K562 (cell line): ENCODE results near the gene MYO10. TPM values are rescaled to one million over a fixed set of nuclear protein-coding genes. Genes with fewer than 3 reads are reported as not detected.

ENCODE experiments used
- ATAC-seq: fragments of 200-7000 bp; cut with Tn5 transposase; 3 replicates; pipeline ENCODE4 v1.9.1; 2020; ENCODE audit warnings: moderate library complexity
- BruUV-seq: library from RNA; stranded (reverse); fragments of 400-500 nt; replicated peaks from 2 replicates; lab custom pipeline; 2021; lab: Mats Ljungman, UMichigan
- CTCF ChIA-PET: fragments of 300-600 bp; formaldehyde crosslinking; extraction: SDS; loops from one replicate; lab custom pipeline; 2021; ENCODE audit warnings: low intra/inter-chr PET ratio; lab: Yijun Ruan, JAX
- POLR2A ChIA-PET: fragments of 300-600, 350-650 bp; sonication (Branson Sonifier 250); formaldehyde crosslinking; extraction: SDS; loops from one replicate; lab custom pipeline; 2021; ENCODE audit warnings: antibody characterized with exemption, inconsistent platforms; lab: Yijun Ruan, JAX
- DNase-seq, 4 experiments: peaks; one replicate each; pipeline versions ENCODE4 v3.0.0 to v3.0.0-alpha.2; 2011 to 2018; ENCODE audit warnings: low spot score in 3 of 4, mixed read lengths in 3 of 4; ENCODE audit errors: extremely low read depth in 1 of 4
- FAIRE-seq: peaks from 2 replicates; lab custom pipeline; 2011; peaks lifted over from hg19 to GRCh38; lab: Jason Lieb, UNC
- H2AFZ ChIP-seq: 2 replicates; pipeline ENCODE4 v1.6.0; 2011; ENCODE audit warnings: low read depth, low read length, control low read depth, inconsistent platforms
- H3K27ac ChIP-seq: fragments of 200-600 bp; 3 replicates; pipeline ENCODE4 v1.8.0; 2011; ENCODE audit warnings: low read depth, mild to moderate bottlenecking, control low read depth, inconsistent platforms, low read length, moderate library complexity, mixed read lengths; ENCODE audit errors: extremely low read depth
- H3K27me3 ChIP-seq, 2 experiments: fragments of 300-600 bp in 1 of 2; 2 replicates in 1 of 2; 3 replicates in 1 of 2; pipeline versions ENCODE4 v1.6.0 to v1.8.0; 2011; ENCODE audit warnings: inconsistent platforms in 2 of 2, low read length in 2 of 2, mild to moderate bottlenecking in 1 of 2, mixed read lengths in 1 of 2, moderate library complexity in 1 of 2; ENCODE audit not compliant: control insufficient read depth in 2 of 2, insufficient read depth in 2 of 2
- H3K36me3 ChIP-seq: fragments of 300-600 bp; 3 replicates; pipeline ENCODE4 v1.8.0; 2011; ENCODE audit warnings: mild to moderate bottlenecking, low read length, inconsistent platforms; ENCODE audit not compliant: control insufficient read depth, insufficient read depth
- H3K4me1 ChIP-seq, 2 experiments: fragments of 200-600 bp in 1 of 2; replicated peaks in 1 of 2; 2 replicates in 1 of 2; 3 replicates in 1 of 2; pipeline versions ENCODE4 v1.5.1 to v1.8.0; 2011; ENCODE audit warnings: inconsistent platforms in 2 of 2, low read length in 2 of 2, mild to moderate bottlenecking in 1 of 2, mixed read lengths in 1 of 2, moderate library complexity in 1 of 2; ENCODE audit not compliant: control insufficient read depth in 2 of 2, insufficient read depth in 2 of 2
- H3K4me2 ChIP-seq: 2 replicates; pipeline ENCODE4 v1.6.1; 2011; ENCODE audit warnings: low read length, control low read depth, inconsistent platforms, mixed read lengths; ENCODE audit not compliant: insufficient read depth
- H3K4me3 ChIP-seq: fragments of 200-600 bp; sonication (generic), shearing (Covaris generic); 2 replicates; pipeline ENCODE4 v1.5.1; 2016; ENCODE audit warnings: control low read depth, inconsistent platforms
- H3K79me2 ChIP-seq: fragments of 200-600 bp; 3 replicates; pipeline ENCODE4 v1.8.0; 2011; ENCODE audit warnings: low read length, inconsistent platforms; ENCODE audit not compliant: control insufficient read depth, insufficient read depth
- H3K9ac ChIP-seq, 2 experiments: 2 replicates each; pipeline versions ENCODE4 v1.6.0 to v1.6.1; 2011; ENCODE audit warnings: low read depth in 2 of 2, low read length in 2 of 2, control low read depth in 1 of 2, inconsistent platforms in 1 of 2, mild to moderate bottlenecking in 1 of 2, mixed read lengths in 1 of 2; ENCODE audit not compliant: insufficient read depth in 1 of 2
- H3K9me1 ChIP-seq: one replicate; pipeline ENCODE4 v1.6.0; 2011; ENCODE audit warnings: inconsistent platforms, mild to moderate bottlenecking, low read length, moderate library complexity; ENCODE audit not compliant: control insufficient read depth, insufficient read depth
- H3K9me3 ChIP-seq: replicated peaks from 2 replicates; pipeline ENCODE4 v1.5.1; 2011; ENCODE audit warnings: low read depth, low read length, inconsistent platforms; ENCODE audit not compliant: control insufficient read depth, insufficient read depth
- H4K20me1 ChIP-seq: replicated peaks from 2 replicates; pipeline ENCODE4 v1.6.1; 2011; ENCODE audit warnings: low read length, inconsistent platforms, mixed read lengths; ENCODE audit not compliant: control insufficient read depth, insufficient read depth
- BRF1 ChIP-seq: IDR thresholded peaks from 3 replicates; pipeline ENCODE4 v1.6.1; 2011; ENCODE audit warnings: borderline replicate concordance, mild to moderate bottlenecking; ENCODE audit not compliant: insufficient read length; ENCODE audit errors: extremely low read depth
- GTF2A2 ChIP-seq: IDR thresholded peaks from 2 replicates; pipeline ENCODE4 v1.6.1; 2016; ENCODE audit warnings: mild to moderate bottlenecking, missing genetic modification characterization, missing compliant biosample characterization
- HDAC1 ChIP-seq, 2 experiments: fragments of 450-650 bp; IDR thresholded peaks; 2 replicates each; pipeline ENCODE4 v1.6.1; 2016 to 2017; ENCODE audit warnings: inconsistent platforms in 1 of 2, mild to moderate bottlenecking in 1 of 2, moderate library complexity in 1 of 2
- JUN ChIP-seq, 2 experiments: sonication (generic) in 1 of 2; formaldehyde crosslinking in 1 of 2; IDR thresholded peaks; 2 replicates each; pipeline versions ENCODE4 v1.6.1 to v1.8.0; 2012 to 2022; ENCODE audit warnings: borderline replicate concordance in 2 of 2, mild to moderate bottlenecking in 2 of 2, improper control_type of control experiment in 1 of 2, low read depth in 1 of 2, low read length in 1 of 2, missing genetic modification reagents in 1 of 2
- MAZ ChIP-seq, 2 experiments: fragments of 450-650 bp in 1 of 2; sonication (generic) in 1 of 2; formaldehyde crosslinking; IDR thresholded peaks in 1 of 2; conservative IDR thresholded peaks in 1 of 2; 2 replicates each; pipeline versions ENCODE4 v1.4.0 to v1.5.0; 2020; ENCODE audit warnings: mild to moderate bottlenecking in 1 of 2, missing genetic modification reagents in 1 of 2
- MTA3 ChIP-seq: fragments of 450-650 bp; formaldehyde crosslinking; IDR thresholded peaks from 2 replicates; pipeline ENCODE4 v1.6.1; 2017; ENCODE audit warnings: mild to moderate bottlenecking, borderline replicate concordance
- NUFIP1 ChIP-seq: fragments of 450-650 bp; IDR thresholded peaks from 2 replicates; pipeline ENCODE4 v1.6.1; 2018; ENCODE audit not compliant: partially characterized antibody
- SMAD3 ChIP-seq: fragments of 450-650 bp; formaldehyde crosslinking; conservative IDR thresholded peaks from 2 replicates; pipeline ENCODE4 v1.4.0; 2020; ENCODE audit warnings: mild to moderate bottlenecking
- SMARCA4 ChIP-seq: fragments of 450-650 bp; IDR thresholded peaks from 2 replicates; pipeline ENCODE4 v1.6.1; 2016
- SMARCA5 ChIP-seq: fragments of 450-650 bp; IDR thresholded peaks from 2 replicates; pipeline ENCODE4 v1.6.1; 2016
- TCF7 ChIP-seq: sonication (generic); IDR thresholded peaks from 2 replicates; pipeline ENCODE4 v1.6.1; 2016; ENCODE audit warnings: antibody characterized with exemption, borderline replicate concordance
- ZNF140 ChIP-seq: fragments of 250-450 bp; sonication (Bioruptor Pico); IDR thresholded peaks from 2 replicates; pipeline ENCODE4 v1.8.0; 2021; ENCODE audit warnings: moderate library complexity, mild to moderate bottlenecking, inconsistent platforms
- ZNF239 ChIP-seq: fragments of 250-450 bp; sonication (Bioruptor Pico); IDR thresholded peaks from 2 replicates; pipeline ENCODE4 v1.4.0; 2020; ENCODE audit warnings: mild to moderate bottlenecking
- ZNF584 ChIP-seq: fragments of 200-800 bp; sonication (Bioruptor generic); IDR thresholded peaks from 2 replicates; pipeline ENCODE4 v1.6.1; 2016; ENCODE audit warnings: low read depth, mild to moderate bottlenecking, missing genetic modification characterization, missing compliant biosample characterization
- whole genome bisulfite sequencing: fragments of 100-300 bp; shearing (Covaris generic); methylation state at CpG from one replicate; pipeline ENCODE4 v1.1.6; 2016; ENCODE audit warnings: low coverage, mixed read lengths; ENCODE audit not compliant: insufficient coverage; ENCODE audit errors: missing lambda C conversion rate; 5-methylcytosine and 5-hydroxymethylcytosine counted together
- in situ Hi-C: fragments of 300-500 bp; cut with MboI; formaldehyde crosslinking; loops from 4 replicates; pipeline ENCODE4 v1.15.0; 2018; ENCODE audit warnings: inconsistent platforms, mixed read lengths
- intact Hi-C: fragments of 100-400 bp; cut with micrococcal nuclease; formaldehyde crosslinking; loops from 2 replicates; pipeline ENCODE4 v1.14.2; 2022
- polyA plus RNA-seq, 8 experiments: library from polyadenylated mRNA; depleted of rRNA in 4 of 8; stranded (reverse) in 5 of 8; unstranded in 3 of 8; fragments of >200 nt; fragmentation: Nextera tagmentation in 2 of 8; fragmentation: Illumina TruSeq in 1 of 8; extraction: Ambion mirVana in 2 of 8; extraction: Trizol in 1 of 8; gene quantifications; 2 replicates each; pipeline versions ENCODE4 v1.2.1 to v1.2.3, GENCODE V29; 2011 to 2014; ENCODE audit warnings: inconsistent platforms in 1 of 8, missing spikeins in 1 of 8
- total RNA-seq, 7 experiments: library from RNA; depleted of rRNA in 6 of 7; stranded (reverse); fragments of >200 nt in 6 of 7; fragmentation: Illumina TruSeq in 2 of 7; extraction: Trizol in 2 of 7; gene quantifications; 2 replicates each; pipeline versions ENCODE4 v1.2.1 to v1.2.3, GENCODE V29; 2011 to 2021; ENCODE audit warnings: low replicate concordance in 1 of 7
- TF ChIP-seq, protein P1 (sequence below), 2 experiments: fragments of 200-800 bp in 1 of 2; sonication (Bioruptor generic) in 1 of 2; sonication (generic) in 1 of 2; formaldehyde crosslinking in 1 of 2; IDR thresholded peaks in 1 of 2; conservative IDR thresholded peaks in 1 of 2; 2 replicates each; pipeline versions ENCODE4 v1.5.0 to v1.6.1; 2016 to 2020; ENCODE audit warnings: missing compliant biosample characterization in 1 of 2, missing genetic modification characterization in 1 of 2, missing genetic modification reagents in 1 of 2
- TF ChIP-seq, protein P2 (sequence below): fragments of 450-650 bp; IDR thresholded peaks from 2 replicates; pipeline ENCODE4 v1.6.1; 2017; ENCODE audit warnings: antibody characterized with exemption, mild to moderate bottlenecking
- TF ChIP-seq, protein P3 (sequence below): fragments of 450-650 bp; formaldehyde crosslinking; IDR thresholded peaks from 2 replicates; pipeline ENCODE4 v1.4.0; 2020; ENCODE audit warnings: mild to moderate bottlenecking, moderate library complexity

Gene MYO10
- total and polyA plus RNA-seq, 9 of the 15 experiments (the other 6 are each of a cell fraction or from before 2014, with no cell fraction given) = 0.04 to 0.24 TPM; not detected in 7

DNA sequence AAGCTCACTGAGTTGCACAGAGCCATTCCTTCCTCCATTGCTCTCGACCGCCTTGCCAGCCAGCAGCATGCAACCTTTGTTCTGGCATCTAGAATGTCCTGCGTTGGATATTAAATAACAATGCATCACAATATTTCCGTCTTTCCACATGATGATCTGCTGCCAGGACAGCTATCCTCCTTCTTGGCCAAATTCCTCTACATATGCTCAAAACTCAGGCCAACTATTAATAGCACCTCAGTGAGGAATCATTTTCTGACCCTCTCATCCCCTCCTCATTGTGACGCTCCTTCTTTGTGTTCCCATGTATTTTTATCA, 128.6 kb downstream of the MYO10 start:
- Histone ChIP-seq H4K20me1 (no peaks in the 10 kb centered on the region), H3K4me3 (no peak overlapping the region), H3K27me3 (peaks cover 8 to 39% of the 10 kb centered on the region in 2 experiments; a peak in 4 of 5 replicates), H3K79me2 (no peaks in the 10 kb centered on the region), H3K9me1 (no peaks in the 10 kb centered on the region), H3K4me1 (no peaks in the 10 kb centered on the region), H3K27ac (no peak overlapping the region), H3K36me3 (no peaks in the 10 kb centered on the region), H2AFZ (no peak overlapping the region), H3K9ac (no peak overlapping the region), H3K4me2 (no peak overlapping the region), H3K9me3 (no peaks in the 10 kb centered on the region)
- ATAC-seq (no peak), DNase-seq (no peak), FAIRE-seq (no peak)
- CTCF ChIA-PET = no interaction called here
- BruUV-seq = no TSS peak
- POLR2A ChIA-PET = interaction anchor here (0.6 kb wide), 1 partner anchor 1065 kb away, joined by 3 read pairs; no protein-coding TSS in a partner anchor
- WGBS = 0% methylated on average over 5 of the region's 5 CpGs
- intact Hi-C loops (no loop called here), in situ Hi-C loops (no loop called here)
- TF ChIP-seq SMAD3 (CRISPR knock-in tag) (no peak), MAZ (CRISPR knock-in tag; conservative IDR thresholded peaks at IDR 0.05 in 1 of 2, IDR thresholded peaks at IDR 0.05 in 1 of 2) (no peak), TCF7 (no peak), SMARCA5 (no peak), NUFIP1 (no peak), SMARCA4 (no peak), HDAC1 (IDR thresholded peaks at IDR 0.05) (no peak), ZNF584 (CRISPR knock-in tag) (no peak), ZNF239 (CRISPR knock-in tag) (no peak), GTF2A2 (no peak), MTA3 (no peak), JUN (IDR thresholded peaks at IDR 0.05; ENCODE audit: borderline replicate concordance, low read depth, low read length) (no peak), JUN (CRISPR knock-in tag; IDR thresholded peaks at IDR 0.05; ENCODE audit: borderline replicate concordance) (no peak), ZNF140 (CRISPR knock-in tag) (no peak), BRF1 (no peak)
- TF ChIP-seq, protein P1, sequence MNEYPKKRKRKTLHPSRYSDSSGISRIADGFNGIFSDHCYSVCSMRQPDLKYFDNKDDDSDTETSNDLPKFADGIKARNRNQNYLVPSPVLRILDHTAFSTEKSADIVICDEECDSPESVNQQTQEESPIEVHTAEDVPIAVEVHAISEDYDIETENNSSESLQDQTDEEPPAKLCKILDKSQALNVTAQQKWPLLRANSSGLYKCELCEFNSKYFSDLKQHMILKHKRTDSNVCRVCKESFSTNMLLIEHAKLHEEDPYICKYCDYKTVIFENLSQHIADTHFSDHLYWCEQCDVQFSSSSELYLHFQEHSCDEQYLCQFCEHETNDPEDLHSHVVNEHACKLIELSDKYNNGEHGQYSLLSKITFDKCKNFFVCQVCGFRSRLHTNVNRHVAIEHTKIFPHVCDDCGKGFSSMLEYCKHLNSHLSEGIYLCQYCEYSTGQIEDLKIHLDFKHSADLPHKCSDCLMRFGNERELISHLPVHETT (CRISPR knock-in tag; conservative IDR thresholded peaks at IDR 0.05 in 1 of 2, IDR thresholded peaks at IDR 0.05 in 1 of 2) = no peak
- TF ChIP-seq, protein P2, sequence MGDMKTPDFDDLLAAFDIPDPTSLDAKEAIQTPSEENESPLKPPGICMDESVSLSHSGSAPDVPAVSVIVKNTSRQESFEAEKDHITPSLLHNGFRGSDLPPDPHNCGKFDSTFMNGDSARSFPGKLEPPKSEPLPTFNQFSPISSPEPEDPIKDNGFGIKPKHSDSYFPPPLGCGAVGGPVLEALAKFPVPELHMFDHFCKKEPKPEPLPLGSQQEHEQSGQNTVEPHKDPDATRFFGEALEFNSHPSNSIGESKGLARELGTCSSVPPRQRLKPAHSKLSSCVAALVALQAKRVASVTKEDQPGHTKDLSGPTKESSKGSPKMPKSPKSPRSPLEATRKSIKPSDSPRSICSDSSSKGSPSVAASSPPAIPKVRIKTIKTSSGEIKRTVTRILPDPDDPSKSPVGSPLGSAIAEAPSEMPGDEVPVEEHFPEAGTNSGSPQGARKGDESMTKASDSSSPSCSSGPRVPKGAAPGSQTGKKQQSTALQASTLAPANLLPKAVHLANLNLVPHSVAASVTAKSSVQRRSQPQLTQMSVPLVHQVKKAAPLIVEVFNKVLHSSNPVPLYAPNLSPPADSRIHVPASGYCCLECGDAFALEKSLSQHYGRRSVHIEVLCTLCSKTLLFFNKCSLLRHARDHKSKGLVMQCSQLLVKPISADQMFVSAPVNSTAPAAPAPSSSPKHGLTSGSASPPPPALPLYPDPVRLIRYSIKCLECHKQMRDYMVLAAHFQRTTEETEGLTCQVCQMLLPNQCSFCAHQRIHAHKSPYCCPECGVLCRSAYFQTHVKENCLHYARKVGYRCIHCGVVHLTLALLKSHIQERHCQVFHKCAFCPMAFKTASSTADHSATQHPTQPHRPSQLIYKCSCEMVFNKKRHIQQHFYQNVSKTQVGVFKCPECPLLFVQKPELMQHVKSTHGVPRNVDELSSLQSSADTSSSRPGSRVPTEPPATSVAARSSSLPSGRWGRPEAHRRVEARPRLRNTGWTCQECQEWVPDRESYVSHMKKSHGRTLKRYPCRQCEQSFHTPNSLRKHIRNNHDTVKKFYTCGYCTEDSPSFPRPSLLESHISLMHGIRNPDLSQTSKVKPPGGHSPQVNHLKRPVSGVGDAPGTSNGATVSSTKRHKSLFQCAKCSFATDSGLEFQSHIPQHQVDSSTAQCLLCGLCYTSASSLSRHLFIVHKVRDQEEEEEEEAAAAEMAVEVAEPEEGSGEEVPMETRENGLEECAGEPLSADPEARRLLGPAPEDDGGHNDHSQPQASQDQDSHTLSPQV = no peak
- TF ChIP-seq, protein P3, sequence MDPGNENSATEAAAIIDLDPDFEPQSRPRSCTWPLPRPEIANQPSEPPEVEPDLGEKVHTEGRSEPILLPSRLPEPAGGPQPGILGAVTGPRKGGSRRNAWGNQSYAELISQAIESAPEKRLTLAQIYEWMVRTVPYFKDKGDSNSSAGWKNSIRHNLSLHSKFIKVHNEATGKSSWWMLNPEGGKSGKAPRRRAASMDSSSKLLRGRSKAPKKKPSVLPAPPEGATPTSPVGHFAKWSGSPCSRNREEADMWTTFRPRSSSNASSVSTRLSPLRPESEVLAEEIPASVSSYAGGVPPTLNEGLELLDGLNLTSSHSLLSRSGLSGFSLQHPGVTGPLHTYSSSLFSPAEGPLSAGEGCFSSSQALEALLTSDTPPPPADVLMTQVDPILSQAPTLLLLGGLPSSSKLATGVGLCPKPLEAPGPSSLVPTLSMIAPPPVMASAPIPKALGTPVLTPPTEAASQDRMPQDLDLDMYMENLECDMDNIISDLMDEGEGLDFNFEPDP = no peak
